Retina (tissue), 1 donor: ENCODE results near the gene CCN2.

Source experiments
- DNase-seq: peaks from one replicate; pipeline ENCODE4 v3.0.0-alpha.2; 2016

The CCN2 gene, protein sequence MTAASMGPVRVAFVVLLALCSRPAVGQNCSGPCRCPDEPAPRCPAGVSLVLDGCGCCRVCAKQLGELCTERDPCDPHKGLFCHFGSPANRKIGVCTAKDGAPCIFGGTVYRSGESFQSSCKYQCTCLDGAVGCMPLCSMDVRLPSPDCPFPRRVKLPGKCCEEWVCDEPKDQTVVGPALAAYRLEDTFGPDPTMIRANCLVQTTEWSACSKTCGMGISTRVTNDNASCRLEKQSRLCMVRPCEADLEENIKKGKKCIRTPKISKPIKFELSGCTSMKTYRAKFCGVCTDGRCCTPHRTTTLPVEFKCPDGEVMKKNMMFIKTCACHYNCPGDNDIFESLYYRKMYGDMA

DNA sequence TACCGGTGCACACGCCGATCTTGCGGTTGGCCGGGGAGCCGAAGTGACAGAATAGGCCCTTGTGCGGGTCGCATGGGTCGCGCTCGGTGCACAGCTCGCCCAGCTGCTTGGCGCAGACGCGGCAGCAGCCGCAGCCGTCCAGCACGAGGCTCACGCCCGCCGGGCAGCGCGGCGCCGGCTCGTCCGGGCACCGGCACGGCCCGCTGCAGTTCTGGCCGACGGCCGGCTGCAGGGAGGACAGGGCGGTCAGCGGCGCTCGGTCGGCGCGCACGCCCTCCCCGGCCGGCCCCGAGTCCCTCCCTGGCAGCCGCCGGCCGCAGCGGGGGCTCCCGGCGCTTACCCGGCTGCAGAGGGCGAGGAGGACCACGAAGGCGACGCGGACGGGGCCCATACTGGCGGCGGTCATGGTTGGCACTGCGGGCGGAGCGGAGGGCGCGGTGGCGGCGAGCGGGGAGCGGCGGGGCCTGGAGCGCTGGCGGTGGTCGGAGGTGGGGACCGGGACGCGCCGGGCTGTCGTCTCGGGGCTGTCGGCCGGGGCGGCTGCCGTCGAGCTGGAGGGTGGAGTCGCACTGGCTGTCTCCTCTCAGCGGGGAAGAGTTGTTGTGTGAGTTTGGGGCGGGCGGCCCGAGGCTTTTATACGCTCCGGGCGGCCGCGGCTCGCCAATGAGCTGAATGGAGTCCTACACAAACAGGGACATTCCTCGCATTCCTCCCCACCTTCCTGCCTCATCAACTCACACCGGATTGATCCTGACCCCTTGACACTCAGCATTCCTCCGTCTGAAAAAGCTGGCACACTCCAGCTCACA lies at the start of gene CCN2:
CCN2 (minus strand) TSS at position 606 of the 809 bp plus-strand sequence; CDS start at position 406, 200 bp downstream.
- DNase-seq, result peak; percentile 89

- DNase-seq, result no peak
Observed at GRCh38 chr6:132000296-132000695, 49.1 kb upstream of the CCN2 start.

DNA sequence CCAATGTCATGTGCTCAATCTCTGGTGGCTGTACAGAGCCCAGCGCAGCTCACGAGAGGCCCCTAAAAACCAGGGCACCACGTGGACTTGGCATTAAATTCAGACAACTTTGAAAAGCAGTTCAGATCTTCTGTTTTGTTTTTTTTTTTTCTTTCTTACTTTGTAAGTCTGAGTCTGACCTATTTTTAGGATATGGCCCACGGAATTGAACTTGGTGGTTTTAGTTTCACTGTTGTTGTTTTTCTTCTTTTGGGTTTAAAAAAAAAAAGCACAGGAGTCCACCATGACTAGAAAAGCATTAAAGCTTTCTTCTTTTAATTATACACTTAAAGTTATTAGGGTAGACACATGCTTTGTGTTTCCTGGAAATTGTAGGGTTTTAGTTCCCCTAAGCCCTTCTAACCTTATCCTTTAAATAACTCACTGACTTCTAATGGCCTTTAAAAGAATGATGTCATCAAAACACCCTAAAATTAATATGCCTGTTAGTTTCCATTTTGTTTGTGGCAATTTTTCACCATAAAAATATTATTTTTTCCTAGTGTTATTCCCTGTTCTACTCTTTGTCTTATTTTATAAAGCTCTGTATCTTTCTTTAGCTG lies 48.5 kb upstream of the CCN2 start:
- DNase-seq, result no peak

- no peak for DNase-seq
Observed at GRCh38 chr6:131998255-131998982, 47.2 kb upstream of the CCN2 start.

GRCh38 chr6:131997429-131998153 lies 46.4 kb upstream of the CCN2 start:
- DNase-seq, result no peak

DNA sequence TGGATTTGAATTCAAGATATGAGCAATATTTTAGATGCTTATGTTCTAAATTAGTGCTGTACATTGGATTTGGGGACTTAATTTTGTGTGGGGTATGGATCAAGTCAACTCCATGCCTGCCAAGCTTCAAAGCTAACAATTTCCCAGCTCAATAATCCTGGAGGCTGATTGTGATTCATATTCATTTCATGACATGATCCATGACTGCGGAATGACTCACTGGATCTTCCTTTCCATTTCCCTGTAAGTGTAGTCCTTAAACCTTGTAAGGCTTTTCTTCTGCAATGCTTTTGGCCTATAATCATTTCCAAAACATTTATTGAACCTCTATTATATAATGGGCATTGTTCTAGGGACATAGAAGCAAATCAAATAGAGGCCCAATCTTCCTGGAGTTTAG lies 44.7 kb upstream of the CCN2 start:
- no peak for DNase-seq

- no peak for DNase-seq
Observed at GRCh38 chr6:131992557-131992956, 41.4 kb upstream of the CCN2 start.

GRCh38 chr6:131989036-131989435 lies 37.9 kb upstream of the CCN2 start:
- DNase-seq, result no peak

DNA sequence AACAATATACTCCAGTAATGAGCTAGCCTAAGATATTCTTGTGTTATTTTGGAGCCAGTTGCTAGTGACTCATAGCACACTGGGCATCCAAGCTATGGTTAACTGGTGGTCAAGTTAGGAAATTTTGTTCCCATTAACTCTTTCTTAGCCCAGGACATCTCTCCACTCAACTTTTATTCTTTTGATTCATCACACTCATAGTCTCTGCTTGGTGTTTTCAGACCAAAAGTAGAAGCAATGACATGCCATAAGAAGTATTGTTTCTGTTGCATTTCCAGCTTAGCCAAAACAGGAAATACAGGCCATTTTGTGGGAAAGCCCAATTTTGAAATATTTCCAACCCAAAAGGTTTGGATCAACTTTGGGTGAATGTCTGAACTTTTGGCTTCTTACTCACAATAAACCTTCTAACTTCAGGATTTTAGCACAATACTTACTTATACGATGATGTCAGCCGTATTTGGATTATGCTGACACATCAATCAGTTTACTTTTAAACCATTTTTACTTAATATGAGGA lies 31.6 kb upstream of the CCN2 start:
- DNase-seq, result no peak

DNA sequence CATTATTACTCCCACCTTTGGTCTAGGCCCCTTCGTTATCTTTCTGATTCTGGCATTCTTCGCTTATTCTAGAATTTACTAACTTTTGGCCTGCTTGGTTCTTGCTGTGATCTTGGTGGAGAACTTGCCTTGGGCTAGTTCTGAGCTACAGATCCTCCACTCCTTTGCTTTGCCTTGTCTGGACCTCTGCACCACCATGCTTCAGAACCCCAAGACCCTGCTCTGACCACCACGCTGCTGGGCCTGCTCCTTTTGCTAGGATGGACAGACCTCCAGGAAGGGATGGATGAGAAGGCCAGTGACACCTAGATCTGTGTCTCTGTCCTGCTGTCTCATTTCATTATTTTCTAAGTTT lies 30.4 kb upstream of the CCN2 start:
- no peak for DNase-seq

DNA sequence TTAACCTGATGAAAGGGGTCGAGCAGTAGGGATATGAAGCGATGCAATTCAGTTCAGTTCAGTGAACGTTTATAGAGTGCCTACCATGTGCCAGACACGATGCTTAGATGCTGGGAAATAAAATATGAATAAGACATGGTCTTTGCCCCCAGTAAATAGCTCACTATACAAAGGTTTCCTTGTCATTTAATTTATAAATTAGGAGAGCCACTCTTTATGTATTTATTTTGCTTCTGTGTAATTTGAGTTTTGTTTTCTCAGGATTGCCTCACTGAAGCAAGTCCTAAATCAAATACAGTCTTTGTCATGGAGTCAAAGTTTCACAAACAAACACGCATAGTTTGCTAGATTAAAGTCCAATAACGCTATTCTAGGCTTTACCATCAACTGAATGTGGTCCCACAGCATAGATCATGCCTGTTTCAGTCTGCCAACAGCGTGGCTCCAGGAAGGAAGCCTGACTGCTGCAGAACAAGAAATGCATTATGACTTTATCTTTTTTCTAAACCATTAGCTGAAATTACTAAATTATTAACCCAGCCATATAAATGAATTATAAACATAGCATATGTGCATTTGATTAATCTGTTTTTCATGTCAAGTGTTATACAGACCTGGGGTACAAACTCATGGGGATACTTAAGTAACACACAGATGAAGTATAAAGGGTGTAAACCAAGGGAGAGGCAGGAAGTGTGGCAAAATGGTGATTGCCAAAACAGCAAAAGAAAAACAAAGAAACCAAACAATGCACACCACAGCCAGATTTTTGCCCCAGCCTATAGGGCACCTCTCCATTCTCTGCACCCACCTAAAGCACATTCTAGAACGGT lies 29.8 kb upstream of the CCN2 start:
- DNase-seq, result no peak

DNA sequence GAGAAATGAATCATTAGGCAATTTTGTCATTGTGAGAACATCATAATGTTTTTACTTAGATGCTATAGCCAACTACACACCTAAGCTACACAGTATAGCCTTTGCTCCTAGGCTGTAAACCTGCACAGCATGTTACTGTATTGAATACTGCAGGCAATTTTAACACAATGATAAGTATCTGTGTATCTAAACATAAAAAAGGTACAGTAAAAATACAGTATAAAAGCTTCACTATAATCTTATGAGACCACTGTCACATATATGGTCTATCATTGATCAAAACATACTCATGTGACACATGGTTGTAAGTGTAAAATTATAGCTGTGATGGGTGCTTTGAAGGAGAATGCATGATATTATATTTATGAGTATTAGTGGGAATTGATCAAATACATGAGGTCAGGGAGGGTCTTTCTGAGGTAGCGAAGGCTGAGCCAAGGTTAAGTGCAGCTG lies 29.2 kb upstream of the CCN2 start:
- DNase-seq, result no peak

GRCh38 chr6:131979515-131980337 lies 28.6 kb upstream of the CCN2 start:
- DNase-seq, result no peak

GRCh38 chr6:131978522-131978921 lies 27.4 kb upstream of the CCN2 start:
- no peak for DNase-seq

DNA sequence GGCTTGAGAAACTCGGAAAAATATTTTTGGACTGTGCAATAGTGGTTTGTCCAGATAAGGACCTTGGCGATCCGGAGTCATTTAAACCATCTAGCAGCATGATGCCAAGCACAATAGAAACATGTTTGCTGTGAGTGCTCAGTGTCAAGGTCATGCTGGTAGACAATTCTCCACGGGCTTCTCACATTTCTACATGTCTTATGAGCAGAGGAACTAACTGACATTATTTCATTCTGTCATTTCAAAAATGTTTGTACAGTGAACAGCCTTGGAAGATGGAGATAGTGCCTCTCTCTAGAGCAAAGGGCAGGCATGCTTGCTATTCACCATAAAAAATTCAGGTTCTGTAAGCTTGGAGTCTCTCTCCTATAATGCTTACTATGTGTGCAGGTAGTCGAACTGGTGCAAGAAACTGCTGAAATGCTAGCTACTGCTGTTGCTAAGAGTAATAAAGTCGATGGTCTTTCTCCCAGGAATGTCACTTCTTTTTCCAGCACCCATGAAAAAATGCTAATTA lies 25.4 kb upstream of the CCN2 start:
- DNase-seq, result no peak

DNA sequence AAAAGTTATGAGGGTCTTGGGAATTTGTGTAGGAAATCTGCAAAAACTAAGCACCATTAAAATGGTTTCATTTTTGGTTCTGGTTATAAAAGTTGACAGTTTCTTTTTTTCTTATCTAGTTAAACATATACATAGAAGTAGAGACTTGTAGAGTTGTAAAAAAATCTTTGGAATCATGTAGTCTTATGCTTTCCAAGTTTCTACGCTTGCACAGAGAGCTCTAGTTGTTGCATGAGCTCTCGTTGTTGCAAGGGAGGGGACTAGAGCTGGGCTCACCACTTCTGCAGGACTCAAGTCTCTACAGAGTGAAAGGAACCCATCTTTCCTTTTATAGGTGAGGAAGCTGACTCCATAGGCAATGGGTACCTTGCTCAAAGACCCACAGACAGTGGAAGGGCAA lies 21.6 kb upstream of the CCN2 start:
- no peak for DNase-seq

DNA sequence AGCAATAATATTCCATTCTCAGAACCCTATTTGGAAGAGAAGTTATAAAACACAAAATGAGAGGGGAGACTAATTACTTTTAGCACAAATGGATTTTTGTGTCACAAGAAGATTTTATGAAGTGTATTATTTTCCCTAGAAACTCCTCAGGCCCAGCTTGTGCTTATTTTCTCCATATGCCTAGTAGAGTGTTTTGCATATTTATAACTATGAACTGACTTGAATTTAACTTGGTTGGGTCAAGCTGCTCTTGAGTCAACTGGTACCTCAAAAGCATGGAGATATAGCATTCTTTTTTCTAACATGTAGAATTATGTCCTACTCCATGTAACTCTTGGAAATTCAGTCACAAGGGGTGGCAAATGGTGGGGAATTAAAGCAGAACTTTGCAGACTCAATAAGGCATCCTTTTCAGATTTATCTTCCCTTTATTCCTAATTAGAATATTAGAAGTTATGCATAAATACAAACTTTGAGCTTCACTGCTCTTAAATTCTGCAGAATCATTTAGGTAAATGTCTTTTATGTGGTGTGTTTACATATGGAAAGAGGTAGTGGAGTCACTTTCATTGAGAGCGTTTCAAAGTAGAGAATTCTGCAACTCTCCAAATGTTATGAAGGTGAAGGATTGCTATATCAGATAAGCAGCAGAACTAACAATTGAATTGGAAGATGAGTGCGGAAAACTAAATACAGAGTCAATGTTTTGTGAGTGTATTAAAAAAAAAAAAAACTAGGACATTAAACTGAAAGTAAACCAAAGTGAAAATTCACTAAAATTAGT lies 19.1 kb upstream of the CCN2 start:
- DNase-seq, result no peak

DNA sequence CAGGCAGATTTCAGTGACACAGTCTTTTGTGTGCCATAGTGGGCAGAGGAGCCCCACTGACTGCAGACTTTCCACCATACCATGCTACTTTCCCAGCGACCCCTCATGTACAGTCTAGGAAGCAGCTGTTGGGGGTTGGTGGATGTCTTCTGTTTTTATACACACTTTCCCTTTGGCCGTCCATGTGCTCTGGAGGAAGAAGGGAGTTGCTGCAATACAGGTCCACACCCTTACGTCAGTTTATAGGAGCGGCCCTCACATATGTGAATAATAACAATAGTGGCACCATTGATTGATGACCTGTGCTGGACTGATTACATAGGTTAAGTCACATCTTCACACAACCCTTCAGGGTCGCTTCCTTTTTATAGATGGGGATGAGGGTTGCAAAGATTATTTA lies 17.5 kb upstream of the CCN2 start:
- DNase-seq, result no peak

GRCh38 chr6:131967948-131968347 lies 16.8 kb upstream of the CCN2 start:
- DNase-seq, result no peak
